HepG2 (cell line): ENCODE data around the gene IFT172. TPM values are rescaled to one million over a fixed set of nuclear protein-coding genes. Genes with fewer than 3 reads are reported as not detected.

ENCODE experiments used
- CBX1 ChIP-seq: IDR thresholded peaks from one replicate; pipeline ENCODE4 v1.6.1; 2016; ENCODE audit warnings: antibody characterized with exemption, low read depth
- CCDC6 ChIP-seq: sonication (generic); formaldehyde crosslinking; IDR thresholded peaks from 2 replicates; pipeline ENCODE4 v1.8.1; 2022; ENCODE audit warnings: mild to moderate bottlenecking, missing genetic modification reagents, moderate library complexity
- GZF1 ChIP-seq: sonication (generic); formaldehyde crosslinking; IDR thresholded peaks from 2 replicates; pipeline ENCODE4 v1.5.1; 2020; ENCODE audit warnings: mild to moderate bottlenecking, missing genetic modification reagents
- JUND ChIP-seq: sonication (generic); formaldehyde crosslinking; IDR thresholded peaks from 2 replicates; pipeline ENCODE4 v1.8.0; 2022; ENCODE audit warnings: mild to moderate bottlenecking, missing genetic modification reagents
- MEF2D ChIP-seq: sonication (generic); formaldehyde crosslinking; IDR thresholded peaks from 2 replicates; pipeline ENCODE4 v1.5.1; 2020; ENCODE audit warnings: mild to moderate bottlenecking, missing genetic modification reagents
- NFATC3 ChIP-seq: sonication (generic); formaldehyde crosslinking; IDR thresholded peaks from 2 replicates; pipeline ENCODE4 v1.5.1; 2020; ENCODE audit warnings: mild to moderate bottlenecking, missing genetic modification reagents
- NFYB ChIP-seq: sonication (generic); formaldehyde crosslinking; IDR thresholded peaks from 2 replicates; pipeline ENCODE4 v1.4.0; 2020; ENCODE audit warnings: missing genetic modification reagents
- NR3C1 ChIP-seq: sonication (generic); formaldehyde crosslinking; IDR thresholded peaks from 2 replicates; pipeline ENCODE4 v1.4.0; 2020; ENCODE audit warnings: missing genetic modification reagents
- PLRG1 ChIP-seq: fragments of 450-650 bp; conservative IDR thresholded peaks from 2 replicates; pipeline ENCODE4 v1.6.1; 2016
- RBM22 ChIP-seq: fragments of 200-400 bp; formaldehyde crosslinking; optimal IDR thresholded peaks from 2 replicates; pipeline ENCODE3; 2017; ENCODE audit warnings: mild to moderate bottlenecking, low read length, moderate library complexity
- SSRP1 ChIP-seq: IDR thresholded peaks from 2 replicates; pipeline ENCODE4 v1.6.1; 2016; ENCODE audit warnings: control low read depth
- SYNCRIP ChIP-seq: fragments of 200-400 bp; formaldehyde crosslinking; IDR thresholded peaks from 2 replicates; pipeline ENCODE4 v1.6.1; 2018; ENCODE audit warnings: mild to moderate bottlenecking, low read depth, low read length; ENCODE audit not compliant: insufficient read depth
- TGIF2 ChIP-seq: IDR thresholded peaks from 2 replicates; pipeline ENCODE4 v1.6.1; 2016; ENCODE audit warnings: control low read depth, missing compliant biosample characterization
- ZBTB21 ChIP-seq: sonication (generic); formaldehyde crosslinking; IDR thresholded peaks from 2 replicates; pipeline ENCODE4 v1.4.0; 2020; ENCODE audit warnings: missing genetic modification reagents
- ZNF354B ChIP-seq: sonication (generic); formaldehyde crosslinking; IDR thresholded peaks from 2 replicates; pipeline ENCODE4 v1.8.0; 2022; ENCODE audit warnings: mild to moderate bottlenecking, missing genetic modification reagents
- ZNF430 ChIP-seq: sonication (generic); formaldehyde crosslinking; IDR thresholded peaks from 2 replicates; pipeline ENCODE4 v1.9.0; 2021; ENCODE audit warnings: mild to moderate bottlenecking, missing genetic modification reagents
- ZNF556 ChIP-seq: sonication (generic); formaldehyde crosslinking; IDR thresholded peaks from 2 replicates; pipeline ENCODE4 v1.4.0; 2020; ENCODE audit warnings: mild to moderate bottlenecking, missing genetic modification reagents, borderline replicate concordance
- ZNF678 ChIP-seq: sonication (generic); formaldehyde crosslinking; IDR thresholded peaks from 2 replicates; pipeline ENCODE4 v1.4.0; 2020; ENCODE audit warnings: mild to moderate bottlenecking, missing genetic modification reagents
- polyA plus RNA-seq, 8 experiments: library from polyadenylated mRNA; depleted of rRNA in 3 of 8; stranded (reverse) in 7 of 8; unstranded in 1 of 8; fragments of >200 nt; fragmentation: Illumina TruSeq in 4 of 8; extraction: Trizol in 4 of 8; gene quantifications; 2 replicates each; pipeline versions ENCODE4 v1.2.1 to v1.2.3, GENCODE V29; 2011 to 2016; ENCODE audit warnings: low read depth in 4 of 8, missing spikeins in 1 of 8, mixed read lengths in 1 of 8; ENCODE audit not compliant: insufficient read depth in 1 of 8
- total RNA-seq, 5 experiments: library from RNA; depleted of rRNA; stranded (reverse); fragments of >200 nt; fragmentation: Illumina TruSeq; extraction: Trizol; gene quantifications; 2 replicates each; pipeline ENCODE4 v1.2.3, GENCODE V29; 2016; ENCODE audit warnings: low read depth in 1 of 5
- TF ChIP-seq, protein P1 (sequence below): sonication (generic); formaldehyde crosslinking; conservative IDR thresholded peaks from 2 replicates; pipeline ENCODE4 v1.4.0; 2020; ENCODE audit warnings: mild to moderate bottlenecking, missing genetic modification reagents, moderate library complexity
- TF ChIP-seq, protein P2 (sequence below): IDR thresholded peaks from 2 replicates; pipeline ENCODE4 v1.6.1; 2016; ENCODE audit warnings: control low read depth
- TF ChIP-seq, protein P3 (sequence below): sonication (generic); formaldehyde crosslinking; conservative IDR thresholded peaks from 2 replicates; pipeline ENCODE4 v1.4.0; 2020; ENCODE audit warnings: missing genetic modification reagents
- TF ChIP-seq, protein P4 (sequence below): sonication (generic); formaldehyde crosslinking; IDR thresholded peaks from 2 replicates; pipeline ENCODE4 v1.5.0; 2020; ENCODE audit warnings: mild to moderate bottlenecking, low read depth, missing genetic modification reagents, borderline replicate concordance
- TF ChIP-seq, protein P5 (sequence below): sonication (generic); formaldehyde crosslinking; IDR thresholded peaks from 2 replicates; pipeline ENCODE4 v1.8.1; 2023; ENCODE audit warnings: missing genetic modification reagents, mild to moderate bottlenecking, borderline replicate concordance
- TF ChIP-seq, protein P6 (sequence below): sonication (generic); formaldehyde crosslinking; IDR thresholded peaks from 2 replicates; pipeline ENCODE4 v1.8.0; 2023; ENCODE audit warnings: mild to moderate bottlenecking, missing genetic modification reagents

IFT172 gene
- total and polyA plus RNA-seq, 2 of the 13 experiments (the other 11 are each of a cell fraction or from before 2014, with no cell fraction given), result 21.6 to 35.7 TPM

DNA sequence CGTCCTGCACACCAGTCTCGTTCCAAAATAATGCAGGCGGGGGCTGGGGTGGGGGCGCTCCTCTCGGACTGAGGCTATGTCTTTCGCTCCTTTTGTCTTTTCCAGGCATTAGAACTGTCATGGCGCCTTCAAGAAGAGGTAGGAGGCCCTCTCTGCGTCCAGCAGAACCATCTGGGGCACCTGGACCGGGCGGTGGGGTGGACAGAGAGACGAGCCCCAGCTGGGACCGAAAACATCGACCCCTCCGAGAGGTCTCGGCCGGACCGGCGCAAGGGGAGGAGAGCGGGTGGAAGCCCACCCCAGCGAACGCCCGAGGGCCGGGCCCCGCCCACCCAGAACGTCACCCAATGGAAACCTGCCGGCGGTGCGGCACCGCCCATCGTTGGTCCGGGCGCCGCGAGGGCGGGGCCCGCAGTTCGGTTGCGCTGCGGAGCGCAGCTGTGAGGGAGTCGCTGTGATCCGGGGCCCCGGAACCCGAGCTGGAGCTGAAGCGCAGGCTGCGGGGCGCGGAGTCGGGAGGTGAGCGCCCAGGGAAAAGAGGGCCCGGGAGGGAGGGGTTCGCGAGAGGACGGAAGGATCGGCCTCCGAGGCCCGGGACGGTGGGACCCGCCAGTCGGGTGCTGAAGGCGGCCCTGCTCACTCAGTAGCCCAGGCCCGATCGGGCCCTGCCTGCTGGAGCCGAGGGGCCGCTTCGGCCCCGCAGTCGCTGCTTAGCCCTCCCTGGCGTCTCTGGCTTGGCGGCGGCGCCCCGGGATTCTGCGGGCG lies 61.1 kb downstream of the IFT172 start, which contains the start of gene NRBP1 (continued):
- TF ChIP-seq, protein P1, sequence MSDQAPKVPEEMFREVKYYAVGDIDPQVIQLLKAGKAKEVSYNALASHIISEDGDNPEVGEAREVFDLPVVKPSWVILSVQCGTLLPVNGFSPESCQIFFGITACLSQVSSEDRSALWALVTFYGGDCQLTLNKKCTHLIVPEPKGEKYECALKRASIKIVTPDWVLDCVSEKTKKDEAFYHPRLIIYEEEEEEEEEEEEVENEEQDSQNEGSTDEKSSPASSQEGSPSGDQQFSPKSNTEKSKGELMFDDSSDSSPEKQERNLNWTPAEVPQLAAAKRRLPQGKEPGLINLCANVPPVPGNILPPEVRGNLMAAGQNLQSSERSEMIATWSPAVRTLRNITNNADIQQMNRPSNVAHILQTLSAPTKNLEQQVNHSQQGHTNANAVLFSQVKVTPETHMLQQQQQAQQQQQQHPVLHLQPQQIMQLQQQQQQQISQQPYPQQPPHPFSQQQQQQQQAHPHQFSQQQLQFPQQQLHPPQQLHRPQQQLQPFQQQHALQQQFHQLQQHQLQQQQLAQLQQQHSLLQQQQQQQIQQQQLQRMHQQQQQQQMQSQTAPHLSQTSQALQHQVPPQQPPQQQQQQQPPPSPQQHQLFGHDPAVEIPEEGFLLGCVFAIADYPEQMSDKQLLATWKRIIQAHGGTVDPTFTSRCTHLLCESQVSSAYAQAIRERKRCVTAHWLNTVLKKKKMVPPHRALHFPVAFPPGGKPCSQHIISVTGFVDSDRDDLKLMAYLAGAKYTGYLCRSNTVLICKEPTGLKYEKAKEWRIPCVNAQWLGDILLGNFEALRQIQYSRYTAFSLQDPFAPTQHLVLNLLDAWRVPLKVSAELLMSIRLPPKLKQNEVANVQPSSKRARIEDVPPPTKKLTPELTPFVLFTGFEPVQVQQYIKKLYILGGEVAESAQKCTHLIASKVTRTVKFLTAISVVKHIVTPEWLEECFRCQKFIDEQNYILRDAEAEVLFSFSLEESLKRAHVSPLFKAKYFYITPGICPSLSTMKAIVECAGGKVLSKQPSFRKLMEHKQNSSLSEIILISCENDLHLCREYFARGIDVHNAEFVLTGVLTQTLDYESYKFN, result peak; percentile 65
- TF ChIP-seq CCDC6 (CRISPR knock-in tag), result peak; percentile 77; the same call in 1 of the 2 replicates
- peak; percentile 59 for TF ChIP-seq CBX1
- TF ChIP-seq, protein P2, sequence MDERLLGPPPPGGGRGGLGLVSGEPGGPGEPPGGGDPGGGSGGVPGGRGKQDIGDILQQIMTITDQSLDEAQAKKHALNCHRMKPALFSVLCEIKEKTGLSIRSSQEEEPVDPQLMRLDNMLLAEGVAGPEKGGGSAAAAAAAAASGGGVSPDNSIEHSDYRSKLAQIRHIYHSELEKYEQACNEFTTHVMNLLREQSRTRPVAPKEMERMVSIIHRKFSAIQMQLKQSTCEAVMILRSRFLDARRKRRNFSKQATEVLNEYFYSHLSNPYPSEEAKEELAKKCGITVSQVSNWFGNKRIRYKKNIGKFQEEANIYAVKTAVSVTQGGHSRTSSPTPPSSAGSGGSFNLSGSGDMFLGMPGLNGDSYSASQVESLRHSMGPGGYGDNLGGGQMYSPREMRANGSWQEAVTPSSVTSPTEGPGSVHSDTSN (CRISPR knock-in tag), result no peak
- no peak for TF ChIP-seq SSRP1
- no peak for TF ChIP-seq GZF1 (CRISPR knock-in tag)
- 0 out of 2 replicates have a peak, but pooled peaks have one; percentile 75 for TF ChIP-seq TGIF2 (CRISPR knock-in tag)
- TF ChIP-seq, protein P3, sequence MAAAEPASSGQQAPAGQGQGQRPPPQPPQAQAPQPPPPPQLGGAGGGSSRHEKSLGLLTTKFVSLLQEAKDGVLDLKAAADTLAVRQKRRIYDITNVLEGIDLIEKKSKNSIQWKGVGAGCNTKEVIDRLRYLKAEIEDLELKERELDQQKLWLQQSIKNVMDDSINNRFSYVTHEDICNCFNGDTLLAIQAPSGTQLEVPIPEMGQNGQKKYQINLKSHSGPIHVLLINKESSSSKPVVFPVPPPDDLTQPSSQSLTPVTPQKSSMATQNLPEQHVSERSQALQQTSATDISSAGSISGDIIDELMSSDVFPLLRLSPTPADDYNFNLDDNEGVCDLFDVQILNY (CRISPR knock-in tag), result no peak
- no peak for TF ChIP-seq SYNCRIP
- no peak for TF ChIP-seq ZNF678 (CRISPR knock-in tag)
- no peak for TF ChIP-seq MEF2D (CRISPR knock-in tag)
- no peak for TF ChIP-seq NR3C1 (CRISPR knock-in tag)
- no peak for TF ChIP-seq ZNF354B (CRISPR knock-in tag)
- no peak for TF ChIP-seq PLRG1
- TF ChIP-seq, protein P4, sequence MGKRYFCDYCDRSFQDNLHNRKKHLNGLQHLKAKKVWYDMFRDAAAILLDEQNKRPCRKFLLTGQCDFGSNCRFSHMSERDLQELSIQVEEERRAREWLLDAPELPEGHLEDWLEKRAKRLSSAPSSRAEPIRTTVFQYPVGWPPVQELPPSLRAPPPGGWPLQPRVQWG, result no peak
- TF ChIP-seq NFATC3 (CRISPR knock-in tag), result peak; percentile 95; the same call in 1 of the 2 replicates
- TF ChIP-seq ZNF556, result peak; percentile 23
- TF ChIP-seq ZNF430 (CRISPR knock-in tag), result peak; percentile 88
- TF ChIP-seq RBM22, result peak; percentile 91
- peak; percentile 89 for TF ChIP-seq NFYB (CRISPR knock-in tag)
- TF ChIP-seq, protein P5, sequence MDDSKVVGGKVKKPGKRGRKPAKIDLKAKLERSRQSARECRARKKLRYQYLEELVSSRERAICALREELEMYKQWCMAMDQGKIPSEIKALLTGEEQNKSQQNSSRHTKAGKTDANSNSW (CRISPR knock-in tag), result no peak
- TF ChIP-seq ZBTB21, result no peak
- 0 out of 2 replicates have a peak, but pooled peaks have one; percentile 10 for TF ChIP-seq JUND (CRISPR knock-in tag)
- TF ChIP-seq, protein P6, sequence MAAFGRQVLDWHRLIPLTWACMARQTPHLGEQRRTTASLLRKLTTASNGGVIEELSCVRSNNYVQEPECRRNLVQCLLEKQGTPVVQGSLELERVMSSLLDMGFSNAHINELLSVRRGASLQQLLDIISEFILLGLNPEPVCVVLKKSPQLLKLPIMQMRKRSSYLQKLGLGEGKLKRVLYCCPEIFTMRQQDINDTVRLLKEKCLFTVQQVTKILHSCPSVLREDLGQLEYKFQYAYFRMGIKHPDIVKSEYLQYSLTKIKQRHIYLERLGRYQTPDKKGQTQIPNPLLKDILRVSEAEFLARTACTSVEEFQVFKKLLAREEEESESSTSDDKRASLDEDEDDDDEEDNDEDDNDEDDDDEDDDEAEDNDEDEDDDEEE, result 0 out of 2 replicates have a peak, but pooled peaks have one; percentile 4
